ENCODE results near the gene PPP4R4. TPM values are rescaled to one million over a fixed set of nuclear protein-coding genes. Genes with fewer than 3 reads are reported as not detected.

PPP4R4 gene
- total RNA-seq, 1 experiment from 2014 or later, result 5.5 TPM

GRCh38 chr14:94298130-94298529, 124.0 kb downstream of the PPP4R4 start:
- TF ChIP-seq POLR2AphosphoS5 (IDR thresholded peaks at IDR 0.05; ENCODE audit: low read depth, low read length) (no peak), REST (IDR thresholded peaks at IDR 0.05; ENCODE audit: low read depth) (no peak), CTCF (IDR thresholded peaks at IDR 0.05 in 2 of 3, conservative IDR thresholded peaks at IDR 0.05 in 1 of 3; ENCODE audit: borderline replicate concordance in 1 of 3, insufficient read depth in 1 of 3, low read depth in 2 of 3, low read length in 2 of 3) (no peak), SIN3A (IDR thresholded peaks at IDR 0.05; ENCODE audit: low read depth) (no peak), EZH2 (IDR thresholded peaks at IDR 0.05) (no peak), ZFX (IDR thresholded peaks at IDR 0.05) (no peak), ZNF274 (IDR thresholded peaks at IDR 0.05; ENCODE audit: low read depth, low read length) (no peak), YY1 (IDR thresholded peaks at IDR 0.05; ENCODE audit: extremely low read depth, insufficient replicate concordance, low read depth, low read length) (no peak), CBX3 (IDR thresholded peaks at IDR 0.05; ENCODE audit: low read depth) (no peak), ELF1 (IDR thresholded peaks at IDR 0.05; ENCODE audit: borderline replicate concordance, low read depth) (no peak), EZH2phosphoT487 (IDR thresholded peaks at IDR 0.05; ENCODE audit: borderline replicate concordance) (no peak), TCF7L2 (IDR thresholded peaks at IDR 0.05; ENCODE audit: borderline replicate concordance, extremely low read depth, insufficient read depth, insufficient read length) (no peak), EGR1 (IDR thresholded peaks at IDR 0.05; ENCODE audit: low read depth) (no peak), SRF (IDR thresholded peaks at IDR 0.05; ENCODE audit: low read depth) (no peak), RAD21 (IDR thresholded peaks at IDR 0.05; ENCODE audit: low read depth) (no peak), POLR2A (IDR thresholded peaks at IDR 0.05; ENCODE audit: borderline replicate concordance, extremely low read depth, insufficient read depth, insufficient read length) (no peak), CEBPB (IDR thresholded peaks at IDR 0.05; ENCODE audit: low read depth) (no peak)
- TF ChIP-seq, protein P1, sequence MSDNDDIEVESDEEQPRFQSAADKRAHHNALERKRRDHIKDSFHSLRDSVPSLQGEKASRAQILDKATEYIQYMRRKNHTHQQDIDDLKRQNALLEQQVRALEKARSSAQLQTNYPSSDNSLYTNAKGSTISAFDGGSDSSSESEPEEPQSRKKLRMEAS (IDR thresholded peaks at IDR 0.05), result no peak
- TF ChIP-seq, protein P2, sequence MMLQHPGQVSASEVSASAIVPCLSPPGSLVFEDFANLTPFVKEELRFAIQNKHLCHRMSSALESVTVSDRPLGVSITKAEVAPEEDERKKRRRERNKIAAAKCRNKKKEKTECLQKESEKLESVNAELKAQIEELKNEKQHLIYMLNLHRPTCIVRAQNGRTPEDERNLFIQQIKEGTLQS (IDR thresholded peaks at IDR 0.05), result no peak
- ATAC-seq (no peak), DNase-seq (ENCODE audit: low read depth, low spot score) (no peak)
- no peaks in the 10 kb centered on the region for H3K9me2 ChIP-seq (ENCODE audit: insufficient read depth)
- RAD21 ChIA-PET (ENCODE audit: low non-redundant PET in 1 of 2, low total read pairs in 2 of 2, uncharacterized antibody in 2 of 2, unreplicated experiment in 2 of 2), result no interaction called here
- no peaks in the 10 kb centered on the region for H3K9me3 ChIP-seq (ENCODE audit: control insufficient read depth in 1 of 2, insufficient read depth in 1 of 2, low read depth in 1 of 2, low read length in 2 of 2)
- intact Hi-C loops (cut with micrococcal nuclease), result no loop called here
- H3K27me3 ChIP-seq (ENCODE audit: insufficient read depth, low read length), result no peaks in the 10 kb centered on the region
- H3K9ac ChIP-seq (ENCODE audit: low read length), result no peak overlapping the region
- H3K4me3 ChIP-seq (replicated peaks in 1 of 2; ENCODE audit: low read depth in 1 of 2, low read length in 2 of 2), result no peak overlapping the region
- H3K36me3 ChIP-seq (ENCODE audit: control insufficient read depth in 1 of 2, insufficient read depth in 2 of 2, low read length in 2 of 2), result no peaks in the 10 kb centered on the region
- no peak overlapping the region for H3K4me2 ChIP-seq (ENCODE audit: low read length)
- no TSS peak for BruUV-seq (replicated peaks)
- H3K27ac ChIP-seq (ENCODE audit: low read depth, low read length), result no peak overlapping the region
- H4K20me1 ChIP-seq (ENCODE audit: insufficient read depth), result no peaks in the 10 kb centered on the region
- H3K79me2 ChIP-seq (ENCODE audit: insufficient read depth, low read length), result no peaks in the 10 kb centered on the region
- H3K4me1 ChIP-seq (ENCODE audit: control insufficient read depth in 1 of 2, insufficient read depth in 2 of 2, low read length in 2 of 2), result no peaks in the 10 kb centered on the region
- CTCF ChIA-PET, result no interaction called here
- POLR2A ChIA-PET, result no interaction called here
- no peak overlapping the region for H2AFZ ChIP-seq (ENCODE audit: low read depth, low read length, poor library complexity, severe bottlenecking)
